Fibroblast of lung (primary cell): ENCODE results near the gene GZMB. TPM values are rescaled to one million over a fixed set of nuclear protein-coding genes. Genes with fewer than 3 reads are reported as not detected.
"Not testable (repeated sequence)": the region's sequence is repeated elsewhere in the genome, so short reads cannot be mapped to it uniquely, and the experiment has no call there.

Experiments used
- DNase-seq, 2 donors: peaks; one replicate each; pipeline versions ENCODE4 v3.0.0 to v3.0.0-alpha.2; 2010; ENCODE audit warnings: low read depth in 2 of 2
- H2AFZ ChIP-seq: 2 replicates; pipeline ENCODE4 v1.5.1; 2012; ENCODE audit warnings: low read length, control low read depth, inconsistent platforms
- H3K27ac ChIP-seq: 2 replicates; pipeline ENCODE4 v1.5.1; 2011; ENCODE audit warnings: low read length, control low read depth; ENCODE audit not compliant: insufficient read depth
- H3K27me3 ChIP-seq: 2 replicates; pipeline ENCODE4 v1.5.1; 2011; ENCODE audit warnings: mild to moderate bottlenecking, low read length; ENCODE audit not compliant: control insufficient read depth, insufficient read depth
- H3K36me3 ChIP-seq: 2 replicates; pipeline ENCODE4 v1.5.1; 2011; ENCODE audit warnings: low read length; ENCODE audit not compliant: control insufficient read depth, insufficient read depth
- H3K4me1 ChIP-seq: 2 replicates; pipeline ENCODE4 v1.5.1; 2011; ENCODE audit warnings: low read length; ENCODE audit not compliant: control insufficient read depth, insufficient read depth; ENCODE audit errors: extremely low read depth
- H3K4me2 ChIP-seq: 2 replicates; pipeline ENCODE4 v1.5.1; 2011; ENCODE audit warnings: low read length, control low read depth; ENCODE audit not compliant: insufficient read depth; ENCODE audit errors: extremely low read depth
- H3K4me3 ChIP-seq, 4 experiments: fragments of 200-600 bp in 1 of 4; sonication (generic) in 1 of 4; replicated peaks in 1 of 4; 2 replicates each; pipeline ENCODE4 v1.5.1; 2011 to 2016; ENCODE audit warnings: low read length in 4 of 4, low read depth in 3 of 4, mild to moderate bottlenecking in 3 of 4, control low read depth in 2 of 4, inconsistent platforms in 1 of 4, mixed read lengths in 1 of 4; ENCODE audit not compliant: insufficient read depth in 1 of 4; ENCODE audit errors: control extremely low read depth in 1 of 4
- H3K79me2 ChIP-seq: 2 replicates; pipeline ENCODE4 v1.5.1; 2012; ENCODE audit warnings: mild to moderate bottlenecking, low read length, inconsistent platforms; ENCODE audit not compliant: control insufficient read depth, insufficient read depth
- H3K9ac ChIP-seq: 2 replicates; pipeline ENCODE4 v1.5.1; 2011; ENCODE audit warnings: mild to moderate bottlenecking, low read length, control low read depth; ENCODE audit not compliant: insufficient read depth
- H3K9me3 ChIP-seq: 2 replicates; pipeline ENCODE4 v1.5.1; 2012; ENCODE audit warnings: low read depth, low read length; ENCODE audit not compliant: control insufficient read depth, insufficient read depth
- H4K20me1 ChIP-seq: 2 replicates; pipeline ENCODE4 v1.5.1; 2011; ENCODE audit warnings: low read length; ENCODE audit not compliant: control insufficient read depth, insufficient read depth; ENCODE audit errors: extremely low read depth
- EZH2 ChIP-seq: IDR thresholded peaks from 2 replicates; pipeline ENCODE4 v1.5.1; 2012; ENCODE audit warnings: low read length, control low read depth, mild to moderate bottlenecking; ENCODE audit errors: missing control alignments
- polyA plus RNA-seq, 2 donors: library from polyadenylated mRNA; depleted of rRNA in 1 of 2; stranded (reverse) in 1 of 2; unstranded in 1 of 2; fragments of >200 nt; gene quantifications; 2 replicates each; pipeline ENCODE4 v1.2.1, GENCODE V29; 2011 to 2012; ENCODE audit warnings: missing spikeins in 1 of 2
- total RNA-seq: library from RNA; depleted of rRNA; stranded (reverse); fragments of >200 nt; gene quantifications from 2 replicates; pipeline ENCODE4 v1.2.1, GENCODE V29; 2014
- TF ChIP-seq, protein P1 (sequence below), 2 donors: IDR thresholded peaks in 1 of 2; conservative IDR thresholded peaks in 1 of 2; 1 replicate in 1 of 2; 2 replicates in 1 of 2; pipeline ENCODE4 v1.5.1; 2011 to 2012; ENCODE audit warnings: low read length in 2 of 2, control low read depth in 1 of 2, inconsistent platforms in 1 of 2, low read depth in 1 of 2, mild to moderate bottlenecking in 1 of 2

GZMB gene
- total and polyA plus RNA-seq, 2 donors (not counting 1 experiment from before 2014, with no cell fraction given) = not detected

GRCh38 chr14:24595073-24595808 is 38.7 kb downstream of the GZMB start:
- Histone ChIP-seq H3K9ac (no peak overlapping the region), H3K9me3 (no peaks in the 10 kb centered on the region), H3K27ac (no peak overlapping the region), H2AFZ (no peak overlapping the region), H3K4me1 (no peaks in the 10 kb centered on the region), H3K36me3 (no peaks in the 10 kb centered on the region), H3K27me3 (no peaks in the 10 kb centered on the region), H4K20me1 (no peaks in the 10 kb centered on the region), H3K4me2 (no peak overlapping the region), H3K79me2 (no peaks in the 10 kb centered on the region), H3K4me3 (no peak overlapping the region)
- DNase-seq = no peak
- TF ChIP-seq, protein P1, sequence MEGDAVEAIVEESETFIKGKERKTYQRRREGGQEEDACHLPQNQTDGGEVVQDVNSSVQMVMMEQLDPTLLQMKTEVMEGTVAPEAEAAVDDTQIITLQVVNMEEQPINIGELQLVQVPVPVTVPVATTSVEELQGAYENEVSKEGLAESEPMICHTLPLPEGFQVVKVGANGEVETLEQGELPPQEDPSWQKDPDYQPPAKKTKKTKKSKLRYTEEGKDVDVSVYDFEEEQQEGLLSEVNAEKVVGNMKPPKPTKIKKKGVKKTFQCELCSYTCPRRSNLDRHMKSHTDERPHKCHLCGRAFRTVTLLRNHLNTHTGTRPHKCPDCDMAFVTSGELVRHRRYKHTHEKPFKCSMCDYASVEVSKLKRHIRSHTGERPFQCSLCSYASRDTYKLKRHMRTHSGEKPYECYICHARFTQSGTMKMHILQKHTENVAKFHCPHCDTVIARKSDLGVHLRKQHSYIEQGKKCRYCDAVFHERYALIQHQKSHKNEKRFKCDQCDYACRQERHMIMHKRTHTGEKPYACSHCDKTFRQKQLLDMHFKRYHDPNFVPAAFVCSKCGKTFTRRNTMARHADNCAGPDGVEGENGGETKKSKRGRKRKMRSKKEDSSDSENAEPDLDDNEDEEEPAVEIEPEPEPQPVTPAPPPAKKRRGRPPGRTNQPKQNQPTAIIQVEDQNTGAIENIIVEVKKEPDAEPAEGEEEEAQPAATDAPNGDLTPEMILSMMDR (conservative IDR thresholded peaks at IDR 0.05 in 1 of 2, IDR thresholded peaks at IDR 0.05 in 1 of 2; ENCODE audit: low read depth in 1 of 2, low read length in 2 of 2) = no peak
- TF ChIP-seq EZH2 = no peak

GRCh38 chr14:24591004-24591403 is 43.0 kb downstream of the GZMB start:
- H3K4me3 ChIP-seq, H3K4me2 ChIP-seq, H3K27me3 ChIP-seq, H3K79me2 ChIP-seq, H3K27ac ChIP-seq, DNase-seq, H3K4me1 ChIP-seq, H3K9me3 ChIP-seq, H3K36me3 ChIP-seq, H4K20me1 ChIP-seq, H3K9ac ChIP-seq, H2AFZ ChIP-seq: not testable (repeated sequence)

GRCh38 chr14:24584402-24584801 is 49.6 kb downstream of the GZMB start:
- H3K4me1 ChIP-seq, H3K27ac ChIP-seq, H2AFZ ChIP-seq, H3K9me3 ChIP-seq, H3K4me3 ChIP-seq, H3K4me2 ChIP-seq, H3K36me3 ChIP-seq, H3K27me3 ChIP-seq, H3K79me2 ChIP-seq, H4K20me1 ChIP-seq, H3K9ac ChIP-seq, DNase-seq: not testable (repeated sequence)

Other genes starting within 250 kb of the GZMB start
- 8.2 and 16.2 TPM in 2 replicates for gene NYNRIN, start 235.2 kb downstream of the GZMB start, total RNA-seq
- gene NYNRIN, start 235.2 kb downstream of the GZMB start, polyA plus RNA-seq = 7.2 and 7.7 TPM in 2 replicates
- 2.6 and 5.3 TPM in 2 replicates for gene CBLN3, start 204.5 kb downstream of the GZMB start, total RNA-seq
- 2.6 and 2.7 TPM in 2 replicates for gene CBLN3, start 204.5 kb downstream of the GZMB start, polyA plus RNA-seq
- 55.2 and 61.1 TPM in 2 replicates for gene KHNYN, start 204.2 kb downstream of the GZMB start, total RNA-seq
- gene KHNYN, start 204.2 kb downstream of the GZMB start, polyA plus RNA-seq = 12.2 and 14.6 TPM in 2 replicates
- gene SDR39U1, start 191.4 kb downstream of the GZMB start, total RNA-seq = 8.7 and 9.9 TPM in 2 replicates
- 24.7 and 31.9 TPM in 2 replicates for gene SDR39U1, start 191.4 kb downstream of the GZMB start, polyA plus RNA-seq
- not detected in 2 replicates for gene CMA1, start 125.9 kb downstream of the GZMB start, total RNA-seq
- not detected in 2 replicates for gene CMA1, start 125.9 kb downstream of the GZMB start, polyA plus RNA-seq
- gene CTSG, start 57.9 kb downstream of the GZMB start, total RNA-seq = not detected in 2 replicates
- gene CTSG, start 57.9 kb downstream of the GZMB start, polyA plus RNA-seq = not detected in 2 replicates
- not detected in 2 replicates for gene GZMH, start 24.5 kb downstream of the GZMB start, total RNA-seq
- gene GZMH, start 24.5 kb downstream of the GZMB start, polyA plus RNA-seq = not detected in 2 replicates